ENCODE data around the gene SH3RF3. TPM values are rescaled to one million over a fixed set of nuclear protein-coding genes. Genes with fewer than 3 reads are reported as not detected.

The SH3RF3 gene
- total and polyA plus RNA-seq, 9 of the 15 experiments (the other 6 are each of a cell fraction or from before 2014, with no cell fraction given) = 0.02 TPM; not detected in 8

DNA sequence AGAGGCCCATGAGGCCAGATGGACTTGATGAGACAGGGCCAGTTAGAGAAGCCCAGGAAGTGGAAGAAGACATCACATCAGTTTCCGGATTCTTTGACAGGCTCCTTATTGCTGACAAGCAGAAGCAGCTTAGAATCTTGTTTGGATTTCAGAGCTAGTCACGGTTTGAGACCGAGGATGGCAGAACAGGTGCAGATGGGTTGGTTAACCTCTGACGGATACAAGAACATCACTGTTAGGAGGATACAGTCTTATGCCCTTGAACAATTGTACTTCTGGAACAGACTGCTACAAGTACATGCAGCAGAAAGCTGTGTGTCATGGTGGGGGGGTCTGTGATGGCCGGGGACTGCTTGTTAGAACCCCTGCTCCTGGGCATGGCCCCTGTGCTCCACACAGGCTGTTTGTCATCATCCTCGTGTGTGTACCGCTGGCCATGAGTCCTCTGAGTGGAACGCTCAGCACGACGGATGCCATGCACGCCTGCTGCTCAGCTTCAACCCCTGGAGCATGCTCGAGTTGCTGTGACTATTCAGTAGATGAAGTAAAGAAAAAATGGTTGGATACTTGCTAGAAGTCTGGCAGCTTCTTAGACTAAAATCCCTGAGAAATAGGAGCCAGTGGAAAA, 217.7 kb downstream of the SH3RF3 start (continued):
- TF ChIP-seq, protein P1, sequence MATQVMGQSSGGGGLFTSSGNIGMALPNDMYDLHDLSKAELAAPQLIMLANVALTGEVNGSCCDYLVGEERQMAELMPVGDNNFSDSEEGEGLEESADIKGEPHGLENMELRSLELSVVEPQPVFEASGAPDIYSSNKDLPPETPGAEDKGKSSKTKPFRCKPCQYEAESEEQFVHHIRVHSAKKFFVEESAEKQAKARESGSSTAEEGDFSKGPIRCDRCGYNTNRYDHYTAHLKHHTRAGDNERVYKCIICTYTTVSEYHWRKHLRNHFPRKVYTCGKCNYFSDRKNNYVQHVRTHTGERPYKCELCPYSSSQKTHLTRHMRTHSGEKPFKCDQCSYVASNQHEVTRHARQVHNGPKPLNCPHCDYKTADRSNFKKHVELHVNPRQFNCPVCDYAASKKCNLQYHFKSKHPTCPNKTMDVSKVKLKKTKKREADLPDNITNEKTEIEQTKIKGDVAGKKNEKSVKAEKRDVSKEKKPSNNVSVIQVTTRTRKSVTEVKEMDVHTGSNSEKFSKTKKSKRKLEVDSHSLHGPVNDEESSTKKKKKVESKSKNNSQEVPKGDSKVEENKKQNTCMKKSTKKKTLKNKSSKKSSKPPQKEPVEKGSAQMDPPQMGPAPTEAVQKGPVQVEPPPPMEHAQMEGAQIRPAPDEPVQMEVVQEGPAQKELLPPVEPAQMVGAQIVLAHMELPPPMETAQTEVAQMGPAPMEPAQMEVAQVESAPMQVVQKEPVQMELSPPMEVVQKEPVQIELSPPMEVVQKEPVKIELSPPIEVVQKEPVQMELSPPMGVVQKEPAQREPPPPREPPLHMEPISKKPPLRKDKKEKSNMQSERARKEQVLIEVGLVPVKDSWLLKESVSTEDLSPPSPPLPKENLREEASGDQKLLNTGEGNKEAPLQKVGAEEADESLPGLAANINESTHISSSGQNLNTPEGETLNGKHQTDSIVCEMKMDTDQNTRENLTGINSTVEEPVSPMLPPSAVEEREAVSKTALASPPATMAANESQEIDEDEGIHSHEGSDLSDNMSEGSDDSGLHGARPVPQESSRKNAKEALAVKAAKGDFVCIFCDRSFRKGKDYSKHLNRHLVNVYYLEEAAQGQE (IDR thresholded peaks at IDR 0.05; ENCODE audit: borderline replicate concordance) = no peak
- TF ChIP-seq, protein P1 (CRISPR knock-in tag; IDR thresholded peaks at IDR 0.05; ENCODE audit: low read depth) = no peak
